NCI-H1105 (cell line): ENCODE measurements around the gene ARL6IP5.
A peak's percentile ranks its signal among the peaks of the same experiment; 100 is the strongest.

ENCODE experiments used
- DNase-seq: peaks from one replicate; lab custom pipeline; 2025; lab: John Stamatoyannopoulos, UW

ARL6IP5 gene

GRCh38 chr3:69084326-69085167 lies at the start of gene ARL6IP5:
Gene ARL6IP5, plus strand, starts transcription at chr3:69084937. Its CDS starts 111 bp downstream, at chr3:69085048.
- peak; percentile 69 for DNase-seq

- DNase-seq = no peak
Observed at GRCh38 chr3:69044608-69045007, 40.1 kb upstream of the ARL6IP5 start.

DNA sequence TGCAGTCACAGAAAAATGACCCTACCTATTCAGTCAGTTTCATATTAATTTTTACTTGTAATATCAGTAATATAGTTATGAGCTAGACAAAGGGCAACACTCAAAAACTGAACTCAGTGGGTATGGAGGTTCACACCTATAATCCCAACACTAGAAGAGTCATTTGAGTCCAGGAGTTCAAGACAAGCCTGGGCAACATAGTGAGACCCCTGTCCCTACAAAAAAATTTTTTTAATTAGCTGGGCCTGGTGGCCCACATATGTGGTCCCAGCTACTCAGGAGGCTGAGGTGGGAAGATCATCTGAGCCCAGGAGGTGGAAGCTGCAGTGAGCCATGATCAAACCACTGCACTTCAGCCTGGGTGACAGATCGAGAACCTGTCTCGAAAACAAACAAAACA lies 35.7 kb upstream of the ARL6IP5 start:
- no peak for DNase-seq

GRCh38 chr3:69051756-69052471 lies 32.8 kb upstream of the ARL6IP5 start, which contains the start of gene TMF1:
Gene TMF1, minus strand, starts transcription at chr3:69052333. Its CDS starts 247 bp downstream, at chr3:69052086.
- DNase-seq = no peak

- DNase-seq = no peak
Observed at GRCh38 chr3:69052472-69052898, 32.3 kb upstream of the ARL6IP5 start.

- no peak for DNase-seq
Observed at GRCh38 chr3:69058180-69058946, 26.4 kb upstream of the ARL6IP5 start.

DNA sequence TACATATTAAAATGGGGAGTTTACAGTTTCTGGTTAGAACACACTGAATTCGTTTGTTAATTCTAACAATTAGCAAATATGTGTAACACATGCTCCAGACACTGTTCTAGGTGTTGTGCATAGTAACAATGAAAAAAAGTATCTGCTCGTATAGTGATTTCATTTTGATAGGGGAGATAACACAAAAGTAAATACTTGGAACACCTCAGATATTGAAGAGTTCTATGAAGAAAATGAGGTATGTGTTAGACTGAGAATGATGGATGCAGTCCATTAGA lies 25.9 kb upstream of the ARL6IP5 start:
- no peak for DNase-seq

- DNase-seq = no peak
Observed at GRCh38 chr3:69059688-69060087, 25.0 kb upstream of the ARL6IP5 start.

GRCh38 chr3:69063636-69064035 lies 21.1 kb upstream of the ARL6IP5 start:
- no peak for DNase-seq

DNA sequence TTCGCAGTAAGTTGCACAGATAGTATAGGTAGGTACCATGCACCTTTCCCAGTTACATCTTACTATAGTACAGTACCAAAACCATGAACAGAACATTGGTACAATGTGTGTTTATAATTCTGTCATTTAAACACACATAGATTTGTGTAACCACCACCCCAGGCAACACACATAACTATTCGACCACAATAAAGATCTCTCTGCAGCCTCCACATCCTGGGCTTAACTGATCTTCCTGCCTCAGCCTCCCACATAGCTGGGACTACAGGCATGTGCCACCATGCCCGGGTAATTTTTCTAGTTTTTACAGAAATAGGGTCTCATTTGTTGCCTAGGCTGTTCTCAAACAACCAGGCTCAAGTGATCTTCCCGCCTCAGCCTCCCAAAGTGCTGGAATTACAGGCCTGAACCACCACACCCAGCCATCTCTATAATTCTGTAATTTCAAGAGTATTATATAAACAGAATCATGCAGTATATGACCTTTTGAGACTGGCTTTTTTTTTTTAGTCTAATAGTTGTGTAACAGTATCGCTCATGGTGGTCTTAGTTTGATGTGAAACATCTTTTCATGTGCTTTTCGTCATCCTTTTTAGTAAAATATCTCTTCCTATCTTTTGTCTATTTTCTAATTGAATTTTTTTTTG lies 19.3 kb upstream of the ARL6IP5 start:
- no peak for DNase-seq

GRCh38 chr3:69066121-69066520 lies 18.6 kb upstream of the ARL6IP5 start:
- DNase-seq = no peak

DNA sequence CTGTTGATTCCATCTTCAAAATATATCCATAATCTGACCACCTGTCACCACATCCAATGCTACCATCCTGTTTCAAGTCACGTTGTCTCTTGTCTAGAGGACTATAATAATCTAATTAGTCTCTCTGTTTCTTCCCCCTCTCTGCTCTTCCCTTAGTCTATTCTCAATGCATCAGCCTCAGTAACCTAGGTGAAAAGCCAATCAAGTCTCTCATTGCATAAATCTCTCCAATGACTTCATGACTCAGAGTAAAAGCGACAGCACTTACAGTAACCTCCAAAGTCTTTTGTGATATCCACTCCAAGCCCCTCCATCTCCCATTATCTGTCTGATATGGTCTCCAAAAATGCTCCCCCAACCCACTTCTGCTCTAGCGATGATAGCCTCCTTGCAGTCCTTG lies 11.8 kb upstream of the ARL6IP5 start:
- no peak for DNase-seq

- DNase-seq = no peak
Observed at GRCh38 chr3:69079269-69080159, 5.2 kb upstream of the ARL6IP5 start.

GRCh38 chr3:69080233-69080920 lies 4.4 kb upstream of the ARL6IP5 start, which contains the start of gene UBA3:
Gene UBA3, minus strand, starts transcription at chr3:69080365. Its CDS starts 12 bp downstream, at chr3:69080353.
- DNase-seq = peak; percentile 58

DNA sequence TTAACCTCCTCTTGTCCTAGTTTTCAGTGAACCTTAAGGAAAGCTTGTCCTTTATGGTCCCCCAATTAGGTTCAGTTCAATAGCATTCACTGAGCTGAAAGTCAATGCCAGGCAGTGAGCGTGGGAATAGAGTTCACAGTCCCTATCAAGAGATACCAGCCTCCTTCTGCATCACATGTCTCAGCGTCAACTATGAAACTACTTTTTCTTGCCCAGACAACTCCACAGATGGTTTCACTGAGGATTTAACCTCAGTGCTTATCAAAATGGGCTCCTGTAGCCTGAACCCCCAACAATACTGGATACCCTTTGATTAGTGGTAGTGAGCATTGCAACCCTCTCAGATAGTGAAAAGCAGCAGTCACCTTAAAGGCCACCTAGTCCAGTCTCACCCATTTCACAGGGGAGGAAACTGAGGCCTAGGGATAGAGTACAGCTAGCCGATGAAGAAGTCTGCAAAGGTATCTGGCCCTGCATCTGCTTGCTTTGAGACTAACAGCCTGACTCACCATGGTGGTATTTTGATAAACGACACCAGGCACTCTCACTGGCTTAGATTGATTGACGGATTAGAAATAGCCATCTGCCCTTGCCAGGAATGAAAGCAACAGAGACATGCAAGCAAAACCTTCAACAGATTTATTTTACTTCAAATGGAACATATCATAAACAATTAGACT lies 3.0 kb upstream of the ARL6IP5 start:
- DNase-seq = no peak

DNA sequence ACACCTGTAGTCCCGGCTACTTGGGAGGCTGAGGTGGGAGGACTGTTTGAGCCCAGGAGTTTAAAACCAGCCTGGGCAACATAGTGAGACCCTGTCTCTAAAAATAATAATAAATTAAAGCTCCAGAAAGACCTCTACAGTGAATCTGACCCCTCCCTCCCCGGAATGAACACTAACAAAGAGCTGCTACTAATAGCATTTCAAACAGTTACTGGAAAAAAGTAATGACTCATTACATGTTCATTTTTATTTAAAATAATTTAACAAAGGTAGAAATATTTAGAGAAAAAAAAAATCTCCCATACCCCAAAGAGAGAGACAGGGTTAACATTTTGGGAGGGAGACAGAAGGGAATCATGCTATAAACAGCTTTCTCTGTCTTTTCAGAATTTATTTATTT lies 2.4 kb upstream of the ARL6IP5 start:
- no peak for DNase-seq

- no peak for DNase-seq
Observed at GRCh38 chr3:69082805-69083204, 1.9 kb upstream of the ARL6IP5 start.

GRCh38 chr3:69085168-69085832 lies 563 bp downstream of the ARL6IP5 start:
- no peak for DNase-seq
